ENCODE data around the gene MCCC1.
"Not testable (repeated sequence)": the region's sequence is repeated elsewhere in the genome, so short reads cannot be mapped to it uniquely, and the experiment has no call there.

MCCC1 gene

GRCh38 chr3:183103950-183104349, 4.7 kb upstream of the MCCC1 start:
- DNase-seq (ENCODE audit: low read depth in 2 of 2) = not testable (repeated sequence)

GRCh38 chr3:183101040-183101439, 1.7 kb upstream of the MCCC1 start:
- not testable (repeated sequence) for DNase-seq (ENCODE audit: low read depth in 2 of 2)

GRCh38 chr3:183100376-183100775, 1.1 kb upstream of the MCCC1 start:
- no peak for DNase-seq (ENCODE audit: low read depth in 2 of 2)

GRCh38 chr3:183099838-183100204, 525 bp upstream of the MCCC1 start:
- no peak for DNase-seq (ENCODE audit: low read depth in 2 of 2)

- DNase-seq (ENCODE audit: low read depth in 2 of 2) = no peak
Measured at GRCh38 chr3:183098536-183099025, 715 bp downstream of the MCCC1 start.

GRCh38 chr3:183094711-183095110, 4.6 kb downstream of the MCCC1 start:
- DNase-seq (ENCODE audit: low read depth in 2 of 2) = no peak

GRCh38 chr3:183092256-183092655, 7.0 kb downstream of the MCCC1 start:
- DNase-seq (ENCODE audit: low read depth in 2 of 2) = no peak

GRCh38 chr3:183087184-183087583, 12.1 kb downstream of the MCCC1 start:
- no peak for DNase-seq (ENCODE audit: low read depth in 2 of 2)

GRCh38 chr3:183085634-183086390, 13.5 kb downstream of the MCCC1 start:
- DNase-seq (ENCODE audit: low read depth in 2 of 2) = no peak

- no peak for DNase-seq (ENCODE audit: low read depth in 2 of 2)
Measured at GRCh38 chr3:183082355-183082915, 16.9 kb downstream of the MCCC1 start.

- no peak for DNase-seq (ENCODE audit: low read depth in 2 of 2)
Measured at GRCh38 chr3:183081459-183082183, 17.7 kb downstream of the MCCC1 start.

GRCh38 chr3:183080628-183081027, 18.7 kb downstream of the MCCC1 start:
- no peak for DNase-seq (ENCODE audit: low read depth in 2 of 2)

GRCh38 chr3:183074881-183075280, 24.4 kb downstream of the MCCC1 start:
- DNase-seq (ENCODE audit: low read depth in 2 of 2) = no peak

- DNase-seq (ENCODE audit: low read depth in 2 of 2) = no peak
Measured at GRCh38 chr3:183074261-183074660, 25.0 kb downstream of the MCCC1 start.

GRCh38 chr3:183073839-183074238, 25.5 kb downstream of the MCCC1 start:
- DNase-seq (ENCODE audit: low read depth in 2 of 2) = no peak

- no peak for DNase-seq (ENCODE audit: low read depth in 2 of 2)
Measured at GRCh38 chr3:183070892-183071291, 28.4 kb downstream of the MCCC1 start.

GRCh38 chr3:183069086-183069485, 30.2 kb downstream of the MCCC1 start:
- DNase-seq (ENCODE audit: low read depth in 2 of 2) = no peak

GRCh38 chr3:183066891-183067290, 32.4 kb downstream of the MCCC1 start:
- not testable (repeated sequence) for DNase-seq (ENCODE audit: low read depth in 2 of 2)

- no peak for DNase-seq (ENCODE audit: low read depth in 2 of 2)
Measured at GRCh38 chr3:183064475-183064874, 34.8 kb downstream of the MCCC1 start.

- no peak for DNase-seq (ENCODE audit: low read depth in 2 of 2)
Measured at GRCh38 chr3:183061391-183062172, 37.7 kb downstream of the MCCC1 start.

GRCh38 chr3:183058351-183058750, 40.9 kb downstream of the MCCC1 start:
- no peak for DNase-seq (ENCODE audit: low read depth in 2 of 2)

- no peak for DNase-seq (ENCODE audit: low read depth in 2 of 2)
Measured at GRCh38 chr3:183050706-183051105, 48.6 kb downstream of the MCCC1 start.
